ENCODE results near the gene SLC37A4.
A peak's percentile ranks its signal among the peaks of the same experiment; 100 is the strongest.
"Not testable (repeated sequence)": the region's sequence is repeated elsewhere in the genome, so short reads cannot be mapped to it uniquely, and the experiment has no call there.

SLC37A4 gene

DNA sequence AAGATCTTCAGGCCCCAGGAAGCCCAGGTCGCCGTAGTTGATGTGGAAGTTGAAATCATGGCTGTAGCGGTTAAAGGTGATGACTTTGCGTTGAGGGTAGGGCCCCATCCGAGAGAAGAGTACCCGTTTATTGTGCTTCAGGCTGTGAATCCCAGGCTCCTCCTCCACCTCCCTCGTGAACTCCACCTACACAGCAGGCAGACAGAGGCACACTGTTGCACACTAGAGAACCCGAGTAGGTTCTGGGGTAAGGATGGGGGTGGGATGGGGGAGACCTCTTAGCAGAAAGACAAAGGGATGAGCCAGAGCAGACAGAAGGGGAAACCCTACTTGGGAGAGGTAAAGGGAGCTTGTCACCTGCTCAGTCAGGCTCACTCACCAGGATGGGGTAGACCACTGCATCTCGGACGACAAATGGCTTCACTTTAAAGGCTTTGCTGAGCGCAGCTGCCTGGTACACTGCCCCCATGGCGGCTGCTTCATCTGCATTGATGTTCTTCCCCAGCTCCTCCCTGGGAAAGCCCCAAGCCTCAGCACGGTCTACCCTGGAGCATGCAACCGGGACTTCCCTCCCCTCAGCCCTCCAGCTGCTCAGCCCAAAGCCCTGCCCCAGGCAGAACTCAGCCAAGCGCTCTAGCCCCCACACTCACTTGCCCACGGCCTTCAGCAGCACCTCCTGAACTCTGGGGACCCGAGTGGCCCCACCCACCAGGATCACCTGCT, 20.9 kb upstream of the SLC37A4 start:
- no peaks in the 10 kb centered on the region for H3K27me3 Mint-ChIP-seq
- H3K4me1 Mint-ChIP-seq = peaks cover 41% of the 10 kb centered on the region
- H3K27ac Mint-ChIP-seq = peak overlapping the region; percentile 6
- H3K9me3 Mint-ChIP-seq = no peaks in the 10 kb centered on the region
- peaks cover 37% of the 10 kb centered on the region for H3K36me3 Mint-ChIP-seq
- H3K4me3 Mint-ChIP-seq = no peak overlapping the region

DNA sequence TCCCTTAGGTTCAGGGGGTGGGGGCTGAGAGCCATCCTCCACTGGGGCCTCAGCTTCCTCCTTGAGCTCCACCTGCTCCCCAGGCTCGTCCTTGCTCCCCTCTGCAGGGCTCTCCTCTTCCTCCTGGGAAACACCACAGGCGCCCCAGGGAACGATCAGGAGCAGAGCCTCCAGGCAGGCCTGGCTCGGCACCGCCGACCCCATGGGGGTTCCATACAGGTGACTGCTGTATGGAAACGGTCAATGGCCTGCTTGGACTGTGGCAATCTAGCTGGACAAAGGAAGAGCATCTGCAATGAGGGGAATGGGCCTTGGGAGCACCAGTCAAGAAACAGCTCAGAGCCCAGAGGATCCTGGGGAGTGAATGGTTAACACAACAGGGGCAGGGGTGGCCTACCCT, 18.4 kb upstream of the SLC37A4 start:
- H3K4me3 Mint-ChIP-seq = no peak overlapping the region
- H3K9me3 Mint-ChIP-seq = no peaks in the 10 kb centered on the region
- no peak overlapping the region for H3K27ac Mint-ChIP-seq
- peaks cover 22% of the 10 kb centered on the region for H3K4me1 Mint-ChIP-seq
- no peaks in the 10 kb centered on the region for H3K27me3 Mint-ChIP-seq
- peaks cover 28% of the 10 kb centered on the region for H3K36me3 Mint-ChIP-seq

DNA sequence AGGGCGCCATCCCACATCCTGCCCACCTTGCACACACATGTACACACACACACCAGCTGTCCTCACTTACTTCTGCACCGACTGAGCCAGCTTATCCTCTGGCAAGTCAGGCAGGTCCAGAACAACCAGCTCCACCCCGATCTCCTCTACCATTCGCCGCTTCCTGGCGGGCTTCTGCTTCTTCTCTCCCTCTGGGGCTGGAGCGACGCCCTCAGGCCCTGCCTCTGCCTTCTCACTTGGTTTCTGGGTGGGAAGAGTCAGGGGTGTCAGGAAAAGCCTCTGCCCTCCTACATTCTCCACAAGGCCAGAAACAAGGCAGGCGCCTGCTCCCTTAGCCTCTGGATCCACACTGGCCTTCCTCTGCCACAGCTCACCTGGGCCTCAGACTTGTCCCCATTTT, 18.0 kb upstream of the SLC37A4 start:
- Mint-ChIP-seq H3K27me3 (no peaks in the 10 kb centered on the region), H3K27ac (no peak overlapping the region), H3K36me3 (peaks cover 23% of the 10 kb centered on the region), H3K9me3 (no peaks in the 10 kb centered on the region), H3K4me3 (no peak overlapping the region), H3K4me1 (peaks cover 19% of the 10 kb centered on the region)

GRCh38 chr11:119047205-119047604, 16.5 kb upstream of the SLC37A4 start:
- Mint-ChIP-seq H3K27me3 (no peaks in the 10 kb centered on the region), H3K9me3 (no peaks in the 10 kb centered on the region), H3K36me3 (peaks cover 13% of the 10 kb centered on the region), H3K4me3 (no peak overlapping the region), H3K27ac (no peak overlapping the region), H3K4me1 (peaks cover 9% of the 10 kb centered on the region)

GRCh38 chr11:119046489-119046888, 15.8 kb upstream of the SLC37A4 start:
- no peaks in the 10 kb centered on the region for H3K27me3 Mint-ChIP-seq
- no peak overlapping the region for H3K4me3 Mint-ChIP-seq
- H3K4me1 Mint-ChIP-seq = peaks cover 9% of the 10 kb centered on the region
- peaks cover 11% of the 10 kb centered on the region for H3K36me3 Mint-ChIP-seq
- H3K27ac Mint-ChIP-seq = no peak overlapping the region
- H3K9me3 Mint-ChIP-seq = no peaks in the 10 kb centered on the region

DNA sequence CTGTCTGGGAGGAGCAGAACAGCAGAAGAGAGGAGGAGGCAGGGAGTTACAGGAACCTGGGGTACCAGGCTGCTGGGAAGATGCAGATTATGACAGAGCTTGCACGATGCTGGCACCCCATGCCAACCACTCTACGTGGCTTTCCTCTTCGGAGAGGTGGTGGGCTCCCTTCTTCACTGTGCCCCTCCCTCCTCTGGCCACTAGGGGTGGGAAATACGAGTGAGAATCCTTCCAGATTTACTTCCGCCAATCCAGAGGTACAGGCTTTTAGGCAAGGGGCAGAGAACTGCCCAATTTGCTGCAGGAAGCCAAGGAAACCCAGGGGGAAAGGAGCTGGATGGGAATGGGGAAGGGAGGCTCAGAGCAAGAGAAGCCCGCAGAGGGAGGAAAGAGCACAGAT, 14.0 kb upstream of the SLC37A4 start:
- Mint-ChIP-seq H3K36me3 (peaks cover 11% of the 10 kb centered on the region), H3K4me3 (no peak overlapping the region), H3K27me3 (no peaks in the 10 kb centered on the region), H3K27ac (no peak overlapping the region), H3K9me3 (no peaks in the 10 kb centered on the region), H3K4me1 (peaks cover 5% of the 10 kb centered on the region)

DNA sequence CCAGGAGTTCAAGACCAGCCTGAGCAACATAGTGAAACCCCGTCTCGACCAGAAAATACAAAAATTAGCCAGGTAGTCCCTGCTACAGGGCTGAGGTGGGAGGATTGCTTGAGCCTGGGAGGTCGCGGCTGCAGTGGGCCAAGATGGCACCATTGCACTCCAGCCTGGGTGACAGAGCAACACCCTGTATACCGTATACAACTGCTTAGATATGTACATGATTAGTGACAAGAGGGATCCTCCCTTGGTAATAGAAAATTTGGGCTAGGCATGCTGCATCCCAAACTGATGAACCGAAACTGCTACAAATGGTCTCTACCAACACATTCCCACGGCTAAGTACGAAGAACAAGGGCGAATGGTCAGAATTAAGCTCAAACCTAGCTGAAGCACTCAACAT, 12.2 kb upstream of the SLC37A4 start:
- Mint-ChIP-seq H3K9me3 (no peaks in the 10 kb centered on the region), H3K4me3 (no peak overlapping the region), H3K36me3 (peaks cover 7% of the 10 kb centered on the region), H3K4me1 (peaks cover 5% of the 10 kb centered on the region), H3K27ac (no peak overlapping the region), H3K27me3 (no peaks in the 10 kb centered on the region)

DNA sequence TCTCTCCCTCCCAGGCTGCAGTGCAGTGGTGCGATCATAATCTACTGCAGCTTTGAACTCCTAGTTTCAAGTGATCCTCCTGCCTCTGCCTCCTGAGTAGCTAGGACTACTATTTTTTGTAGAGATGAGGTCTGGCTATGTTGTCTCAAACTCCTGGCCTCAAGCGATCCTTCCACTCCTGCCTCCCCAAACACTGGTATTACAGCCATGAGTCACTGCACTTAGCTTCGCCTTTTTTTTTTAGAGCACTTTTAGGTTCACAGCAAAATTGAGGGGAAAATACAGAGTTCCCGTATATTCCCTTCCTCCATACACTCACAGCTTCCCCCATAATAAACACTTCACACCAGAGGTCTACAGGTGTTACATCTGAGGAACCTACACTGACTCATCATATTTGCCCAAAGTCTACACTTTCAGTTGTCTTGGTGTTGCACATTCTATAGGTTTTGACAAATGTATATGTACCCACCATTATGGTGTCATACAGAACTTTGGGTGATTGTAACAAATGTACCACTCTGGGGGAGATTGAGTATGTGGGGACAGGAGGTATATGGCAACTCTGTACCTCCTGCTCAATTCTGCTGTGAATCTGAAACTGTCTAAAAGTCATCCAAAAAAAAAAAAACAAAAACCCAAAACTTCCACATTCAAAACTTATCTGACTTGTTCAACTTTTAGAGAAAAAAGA, 11.3 kb upstream of the SLC37A4 start:
- Mint-ChIP-seq H3K9me3 (no peaks in the 10 kb centered on the region), H3K36me3 (peaks cover 2% of the 10 kb centered on the region), H3K4me3 (no peak overlapping the region), H3K27me3 (no peaks in the 10 kb centered on the region), H3K27ac (no peak overlapping the region), H3K4me1 (peaks cover 5% of the 10 kb centered on the region)

DNA sequence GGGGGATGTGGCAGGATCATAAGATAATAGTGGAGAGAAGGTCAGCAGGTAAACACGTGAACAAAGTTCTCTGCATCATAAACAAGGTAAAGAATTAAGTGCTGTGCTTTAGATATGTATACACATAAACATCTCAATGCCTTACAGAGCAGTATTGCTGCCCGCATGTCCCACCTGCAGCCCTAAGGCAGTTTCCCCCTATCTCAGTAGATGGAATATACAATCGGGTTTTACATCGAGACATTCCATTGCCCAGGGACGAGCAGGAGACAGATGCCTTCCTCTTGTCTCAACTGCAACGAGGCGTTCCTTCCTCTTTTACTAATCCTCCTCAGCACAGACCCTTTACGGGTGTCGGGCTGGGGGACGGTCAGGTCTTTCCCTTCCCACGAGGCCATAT, 8.8 kb upstream of the SLC37A4 start:
- H3K9me3 Mint-ChIP-seq, H3K27me3 Mint-ChIP-seq, H3K27ac Mint-ChIP-seq, H3K4me1 Mint-ChIP-seq, H3K4me3 Mint-ChIP-seq, H3K36me3 Mint-ChIP-seq: not testable (repeated sequence)

- peaks cover 5% of the 10 kb centered on the region for H3K4me1 Mint-ChIP-seq
- no peaks in the 10 kb centered on the region for H3K36me3 Mint-ChIP-seq
- H3K4me3 Mint-ChIP-seq = no peak overlapping the region
- H3K27ac Mint-ChIP-seq = no peak overlapping the region
- H3K27me3 Mint-ChIP-seq = no peaks in the 10 kb centered on the region
- H3K9me3 Mint-ChIP-seq = no peaks in the 10 kb centered on the region
Measured at GRCh38 chr11:119038884-119039283, 8.2 kb upstream of the SLC37A4 start.

- no peak overlapping the region for H3K4me3 Mint-ChIP-seq
- H3K4me1 Mint-ChIP-seq = peaks cover 8% of the 10 kb centered on the region
- H3K27ac Mint-ChIP-seq = no peak overlapping the region
- no peaks in the 10 kb centered on the region for H3K27me3 Mint-ChIP-seq
- H3K36me3 Mint-ChIP-seq = no peaks in the 10 kb centered on the region
- no peaks in the 10 kb centered on the region for H3K9me3 Mint-ChIP-seq
Measured at GRCh38 chr11:119034813-119035212, 4.1 kb upstream of the SLC37A4 start.

DNA sequence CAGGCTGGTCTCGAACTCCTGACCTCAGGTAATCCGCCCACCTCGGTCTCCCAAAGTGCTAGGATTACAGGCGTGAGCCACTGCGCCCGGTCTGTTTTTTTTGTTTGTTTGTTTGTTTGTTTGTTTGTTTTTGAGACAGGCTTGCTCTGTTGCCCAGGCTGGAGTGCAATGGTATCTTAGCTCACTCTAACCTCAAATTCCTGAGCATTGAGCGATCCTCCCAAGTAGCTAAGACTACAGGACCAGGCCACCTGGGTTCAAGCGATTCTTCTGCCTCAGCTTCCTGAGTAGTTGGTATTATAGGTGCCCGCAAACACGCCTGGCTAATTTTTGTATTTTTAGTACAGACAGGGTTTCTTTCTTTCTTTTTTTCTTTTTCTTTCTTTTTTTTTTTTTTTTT, 2.7 kb upstream of the SLC37A4 start:
- H3K4me1 Mint-ChIP-seq = peaks cover 20% of the 10 kb centered on the region
- not testable (repeated sequence) for H3K27me3 Mint-ChIP-seq, H3K4me3 Mint-ChIP-seq, H3K27ac Mint-ChIP-seq, H3K9me3 Mint-ChIP-seq, H3K36me3 Mint-ChIP-seq

GRCh38 chr11:119031912-119032280, 1.2 kb upstream of the SLC37A4 start:
- Mint-ChIP-seq H3K27me3 (no peaks in the 10 kb centered on the region), H3K4me3 (peak overlapping the region; percentile 36), H3K27ac (no peak overlapping the region), H3K36me3 (no peaks in the 10 kb centered on the region), H3K4me1 (peaks cover 23% of the 10 kb centered on the region), H3K9me3 (no peaks in the 10 kb centered on the region)

- Mint-ChIP-seq H3K27ac (peak overlapping the region; percentile 92), H3K4me1 (peaks cover 29% of the 10 kb centered on the region)
Measured at GRCh38 chr11:119030029-119030328, 698 bp downstream of the SLC37A4 start.

DNA sequence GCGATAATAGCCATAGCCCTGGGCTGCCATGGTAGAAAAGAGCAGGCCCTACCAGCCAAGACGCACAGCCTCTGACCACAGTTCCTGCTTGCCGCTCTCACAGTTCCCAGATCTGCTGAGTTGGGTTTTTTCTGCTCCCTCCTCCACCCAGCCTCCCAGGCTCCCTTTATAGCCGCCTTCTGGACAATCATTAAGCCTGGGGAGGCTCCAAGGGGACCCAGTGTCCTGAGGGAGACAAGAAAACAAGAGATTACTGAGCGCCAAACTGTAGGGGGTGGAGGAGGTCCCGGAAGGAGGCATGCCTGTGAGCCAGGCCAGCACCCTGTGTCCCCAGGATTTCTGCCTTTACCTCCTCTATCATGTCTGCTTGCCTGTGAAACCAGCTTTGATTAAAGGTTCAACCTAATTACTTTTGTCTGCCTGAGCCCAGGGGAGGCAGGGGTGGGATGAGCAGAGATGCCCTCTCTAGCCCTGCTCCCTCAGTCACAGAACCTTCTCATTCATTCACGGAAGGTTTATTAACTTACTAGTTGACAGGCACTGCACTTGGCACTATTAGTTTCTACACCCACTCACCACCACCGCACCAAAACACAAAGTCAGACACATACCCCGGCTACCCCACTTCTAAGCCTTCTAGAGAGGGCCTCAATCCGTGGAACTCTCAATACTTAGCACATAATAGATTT, 1.2 kb downstream of the SLC37A4 start:
- Mint-ChIP-seq H3K27ac (peak overlapping the region; percentile 92), H3K36me3 (no peaks in the 10 kb centered on the region), H3K9me3 (no peaks in the 10 kb centered on the region), H3K27me3 (no peaks in the 10 kb centered on the region), H3K4me3 (peak overlapping the region; percentile 86), H3K4me1 (peaks cover 34% of the 10 kb centered on the region)

More at GRCh38 chr11:119030029-119030328, 698 bp downstream of the SLC37A4 start:
- H3K36me3 Mint-ChIP-seq = no peaks in the 10 kb centered on the region
- no peaks in the 10 kb centered on the region for H3K27me3 Mint-ChIP-seq
- no peaks in the 10 kb centered on the region for H3K9me3 Mint-ChIP-seq
- H3K4me3 Mint-ChIP-seq = peak overlapping the region; percentile 86

DNA sequence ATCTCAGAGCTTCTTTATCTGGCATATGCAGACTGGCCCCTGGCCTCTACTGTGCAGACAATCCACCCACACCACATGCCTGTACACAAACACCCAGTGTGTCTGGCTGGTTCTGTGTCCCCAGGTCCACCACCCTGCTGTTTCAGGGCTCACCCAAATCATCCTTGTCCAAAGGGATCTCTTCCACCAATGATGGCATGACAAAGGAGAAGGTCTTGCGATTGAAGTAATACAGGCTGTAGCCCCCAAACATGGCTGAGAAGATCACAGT, 1.7 kb downstream of the SLC37A4 start:
- H3K4me1 Mint-ChIP-seq = peaks cover 39% of the 10 kb centered on the region
- no peaks in the 10 kb centered on the region for H3K27me3 Mint-ChIP-seq
- H3K27ac Mint-ChIP-seq = no peak overlapping the region
- no peak overlapping the region for H3K4me3 Mint-ChIP-seq
- no peaks in the 10 kb centered on the region for H3K9me3 Mint-ChIP-seq
- H3K36me3 Mint-ChIP-seq = no peaks in the 10 kb centered on the region

Measured in activated naive CD4-positive, alpha-beta T cell treated with anti-CD3 and anti-CD28 coated beads, Interleukin-2, amount 50 U/mL, for 24 hours (primary cell).